Right atrium auricular region (tissue), 2 donors: ENCODE data around the gene VAPA. TPM values are rescaled to one million over a fixed set of nuclear protein-coding genes. Genes with fewer than 3 reads are reported as not detected.
A peak's percentile ranks its signal among the peaks of the same experiment; 100 is the strongest.

Experiments
- DNase-seq: peaks from one replicate; pipeline ENCODE4 v3.0.0-alpha.2; 2019; ENCODE audit warnings: low spot score
- H3K27ac ChIP-seq, 2 donors: fragments of 200-600 bp; sonication (generic); 1 replicate in 1 of 2; 2 replicates in 1 of 2; pipeline ENCODE4 v1.5.1; 2016 to 2019
- H3K27me3 ChIP-seq, 2 donors: fragments of 200-600 bp; sonication (generic); one replicate each; pipeline versions ENCODE4 v1.5.1 to v1.6.0; 2017 to 2019
- H3K36me3 ChIP-seq: fragments of 200-600 bp; sonication (generic); one replicate; pipeline ENCODE4 v1.5.1; 2016
- H3K4me1 ChIP-seq, 2 donors: fragments of 200-600 bp; sonication (generic); one replicate each; pipeline versions ENCODE4 v1.5.1 to v1.6.0; 2017 to 2019
- H3K4me3 ChIP-seq, 2 donors: fragments of 200-600 bp; sonication (generic); 1 replicate in 1 of 2; 2 replicates in 1 of 2; pipeline ENCODE4 v1.5.1; 2017 to 2019; ENCODE audit warnings: mild to moderate bottlenecking in 1 of 2, moderate library complexity in 1 of 2
- H3K9me3 ChIP-seq, 2 donors: fragments of 200-600 bp; sonication (generic); one replicate each; pipeline ENCODE4 v1.5.1; 2019
- total RNA-seq, 2 donors: library from RNA; depleted of rRNA; stranded (reverse); fragments of >200 nt; gene quantifications; one replicate each; pipeline ENCODE4 v1.1.0, GENCODE V29; 2016
- TF ChIP-seq, protein P1 (sequence below), 2 donors: fragments of 200-600 bp; sonication (generic); IDR thresholded peaks; one replicate each; pipeline ENCODE4 v1.5.1; 2019; ENCODE audit warnings: antibody characterized with exemption in 2 of 2

Gene VAPA, protein sequence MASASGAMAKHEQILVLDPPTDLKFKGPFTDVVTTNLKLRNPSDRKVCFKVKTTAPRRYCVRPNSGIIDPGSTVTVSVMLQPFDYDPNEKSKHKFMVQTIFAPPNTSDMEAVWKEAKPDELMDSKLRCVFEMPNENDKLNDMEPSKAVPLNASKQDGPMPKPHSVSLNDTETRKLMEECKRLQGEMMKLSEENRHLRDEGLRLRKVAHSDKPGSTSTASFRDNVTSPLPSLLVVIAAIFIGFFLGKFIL
- 100 to 1,000 TPM; 213 to 227 TPM for total RNA-seq

DNA sequence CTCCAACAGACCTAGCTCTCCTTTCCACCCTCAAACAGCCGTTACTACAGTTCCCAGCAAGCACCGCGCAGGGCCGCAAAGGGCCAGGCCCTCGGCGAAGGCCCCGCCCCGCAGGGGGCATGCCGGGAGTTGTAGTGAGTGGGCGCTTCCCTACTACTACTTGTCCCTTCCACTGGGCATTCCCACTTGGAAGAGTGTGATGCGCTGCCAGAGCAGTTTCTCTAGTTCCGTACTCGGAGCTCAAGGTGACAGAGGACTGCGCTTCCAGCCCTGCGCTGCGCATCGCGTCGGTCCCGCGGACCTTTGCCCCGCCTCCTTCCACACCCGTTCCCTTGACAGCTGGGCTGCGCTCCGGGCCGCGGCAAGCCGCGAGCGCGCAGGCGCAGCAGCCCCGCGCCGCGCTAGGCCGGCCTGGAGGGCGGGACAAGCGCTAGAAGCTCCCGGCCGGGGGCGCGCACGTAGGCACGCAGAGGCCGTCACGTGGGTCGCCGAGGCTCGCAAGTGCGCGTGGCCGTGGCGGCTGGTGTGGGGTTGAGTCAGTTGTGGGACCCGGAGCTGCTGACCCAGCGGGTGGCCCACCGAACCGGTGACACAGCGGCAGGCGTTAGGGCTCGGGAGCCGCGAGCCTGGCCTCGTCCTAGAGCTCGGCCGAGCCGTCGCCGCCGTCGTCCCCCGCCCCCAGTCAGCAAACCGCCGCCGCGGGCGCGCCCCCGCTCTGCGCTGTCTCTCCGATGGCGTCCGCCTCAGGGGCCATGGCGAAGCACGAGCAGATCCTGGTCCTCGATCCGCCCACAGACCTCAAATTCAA lies at the start of gene VAPA:
Gene VAPA, plus strand, starts transcription at position 491 of the 808 bp plus-strand sequence. Its CDS starts 241 bp downstream, at position 732.
- Histone ChIP-seq H3K27me3 (no peaks in the 10 kb centered on the region), H3K4me3 (peak within 1 kb of the TSS; percentile 78 to 96), H3K4me1 (peaks cover 0 to 39% of the 10 kb centered on the region in 2 donors), H3K27ac (peak within 1 kb of the TSS; percentile 99 to 100), H3K36me3 (no peaks in the 10 kb centered on the region), H3K9me3 (no peaks in the 10 kb centered on the region)
- TF ChIP-seq, protein P1, sequence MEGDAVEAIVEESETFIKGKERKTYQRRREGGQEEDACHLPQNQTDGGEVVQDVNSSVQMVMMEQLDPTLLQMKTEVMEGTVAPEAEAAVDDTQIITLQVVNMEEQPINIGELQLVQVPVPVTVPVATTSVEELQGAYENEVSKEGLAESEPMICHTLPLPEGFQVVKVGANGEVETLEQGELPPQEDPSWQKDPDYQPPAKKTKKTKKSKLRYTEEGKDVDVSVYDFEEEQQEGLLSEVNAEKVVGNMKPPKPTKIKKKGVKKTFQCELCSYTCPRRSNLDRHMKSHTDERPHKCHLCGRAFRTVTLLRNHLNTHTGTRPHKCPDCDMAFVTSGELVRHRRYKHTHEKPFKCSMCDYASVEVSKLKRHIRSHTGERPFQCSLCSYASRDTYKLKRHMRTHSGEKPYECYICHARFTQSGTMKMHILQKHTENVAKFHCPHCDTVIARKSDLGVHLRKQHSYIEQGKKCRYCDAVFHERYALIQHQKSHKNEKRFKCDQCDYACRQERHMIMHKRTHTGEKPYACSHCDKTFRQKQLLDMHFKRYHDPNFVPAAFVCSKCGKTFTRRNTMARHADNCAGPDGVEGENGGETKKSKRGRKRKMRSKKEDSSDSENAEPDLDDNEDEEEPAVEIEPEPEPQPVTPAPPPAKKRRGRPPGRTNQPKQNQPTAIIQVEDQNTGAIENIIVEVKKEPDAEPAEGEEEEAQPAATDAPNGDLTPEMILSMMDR (IDR thresholded peaks at IDR 0.05), result no peak
- peak; percentile 95 for DNase-seq

DNA sequence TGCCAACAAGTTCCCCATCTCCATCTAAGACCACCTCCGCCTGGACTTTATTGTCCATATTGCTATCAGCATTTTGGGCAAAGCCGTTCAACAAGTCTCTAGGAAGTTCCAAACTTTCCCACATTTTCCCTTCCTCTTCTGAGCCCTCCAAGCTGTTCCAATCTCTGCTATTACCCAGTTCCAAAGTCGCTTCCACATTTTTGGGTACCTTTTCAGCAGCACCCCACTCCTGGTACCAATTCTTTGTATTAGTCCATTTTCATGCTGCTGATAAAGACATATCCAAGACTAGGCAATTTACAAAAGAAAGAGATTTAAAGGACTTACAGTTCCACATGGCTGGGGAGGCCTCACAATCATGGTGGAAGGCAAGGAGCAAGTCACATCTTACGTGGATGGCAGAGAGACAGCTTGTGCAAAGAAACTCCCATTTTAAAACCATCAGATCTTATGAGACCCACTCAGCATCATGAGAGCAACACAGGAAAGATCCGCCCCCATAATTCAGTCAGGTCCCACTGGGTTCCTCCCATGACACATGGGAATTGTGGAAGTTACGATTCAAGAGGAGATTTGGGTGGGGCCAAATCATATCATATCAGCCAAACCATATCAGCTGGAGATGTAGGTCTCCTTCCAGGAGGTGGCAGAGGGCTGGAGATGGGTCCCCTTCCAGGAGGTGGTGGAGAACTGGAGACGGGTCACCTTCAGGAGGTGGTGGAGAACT lies 47.9 kb upstream of the VAPA start:
- no peak overlapping the region for H3K4me3 ChIP-seq
- peaks cover 0 to 10% of the 10 kb centered on the region in 2 donors for H3K9me3 ChIP-seq
- no peak overlapping the region for H3K27ac ChIP-seq
- peaks cover 0 to 6% of the 10 kb centered on the region in 2 donors for H3K4me1 ChIP-seq
- TF ChIP-seq, protein P1 (IDR thresholded peaks at IDR 0.05), result no peak
- no peaks in the 10 kb centered on the region for H3K36me3 ChIP-seq
- no peaks in the 10 kb centered on the region for H3K27me3 ChIP-seq
- DNase-seq, result no peak

DNA sequence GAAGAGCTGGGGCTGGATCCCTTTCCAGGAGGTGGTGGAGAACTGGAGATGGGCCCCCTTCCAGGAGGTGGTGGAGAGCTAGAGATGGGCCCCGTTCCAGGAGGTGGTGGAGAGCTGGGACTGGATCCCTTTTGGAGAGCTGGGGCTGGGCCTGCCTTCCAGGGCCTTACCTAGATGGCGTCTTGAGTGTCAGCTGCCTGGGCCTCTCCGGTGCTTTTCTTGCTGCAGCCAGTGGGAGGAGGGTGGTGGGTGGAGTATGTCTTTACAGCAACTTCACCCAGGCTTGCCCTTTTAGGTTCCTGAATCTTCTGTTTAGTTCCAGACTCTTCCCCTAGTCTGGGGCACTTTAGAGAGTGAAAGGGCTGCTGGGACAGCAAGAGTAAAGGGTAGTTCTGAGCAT lies 47.2 kb upstream of the VAPA start:
- H3K4me1 ChIP-seq, result peaks cover 0 to 6% of the 10 kb centered on the region in 2 donors
- DNase-seq, result no peak
- H3K4me3 ChIP-seq, result no peak overlapping the region
- H3K9me3 ChIP-seq, result peaks cover 0 to 10% of the 10 kb centered on the region in 2 donors
- TF ChIP-seq, protein P1 (IDR thresholded peaks at IDR 0.05), result no peak
- no peaks in the 10 kb centered on the region for H3K36me3 ChIP-seq
- no peak overlapping the region for H3K27ac ChIP-seq
- H3K27me3 ChIP-seq, result no peaks in the 10 kb centered on the region

DNA sequence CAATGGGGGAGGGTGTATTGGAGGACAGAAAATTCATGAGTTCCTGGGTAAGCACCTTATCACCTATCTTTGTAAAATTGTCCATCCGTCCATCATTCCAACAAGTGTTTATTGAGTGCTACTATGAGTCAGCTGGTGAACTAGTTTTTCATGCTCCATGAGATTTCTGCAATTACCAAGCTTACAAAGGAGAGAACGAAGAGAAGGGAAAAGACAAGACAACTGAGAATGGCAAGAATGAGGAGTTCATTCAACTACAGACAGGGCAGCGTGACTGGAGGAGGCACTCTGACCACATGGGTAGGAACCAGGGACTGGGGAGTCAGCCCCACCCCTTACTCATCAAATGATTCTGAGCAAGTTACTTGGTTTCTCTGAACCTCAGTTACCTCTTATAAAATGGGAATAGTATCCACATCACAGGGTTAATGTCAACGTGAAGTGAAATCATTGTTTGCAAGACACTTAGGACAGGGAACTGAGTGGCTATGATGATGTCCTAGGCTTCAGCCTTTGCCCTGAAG lies 46.7 kb upstream of the VAPA start:
- Histone ChIP-seq H3K36me3 (no peaks in the 10 kb centered on the region), H3K4me3 (no peak overlapping the region), H3K4me1 (peaks cover 0 to 6% of the 10 kb centered on the region in 2 donors), H3K9me3 (peaks cover 0 to 10% of the 10 kb centered on the region in 2 donors), H3K27me3 (no peaks in the 10 kb centered on the region), H3K27ac (no peak overlapping the region)
- DNase-seq, result no peak
- TF ChIP-seq, protein P1 (IDR thresholded peaks at IDR 0.05), result no peak

DNA sequence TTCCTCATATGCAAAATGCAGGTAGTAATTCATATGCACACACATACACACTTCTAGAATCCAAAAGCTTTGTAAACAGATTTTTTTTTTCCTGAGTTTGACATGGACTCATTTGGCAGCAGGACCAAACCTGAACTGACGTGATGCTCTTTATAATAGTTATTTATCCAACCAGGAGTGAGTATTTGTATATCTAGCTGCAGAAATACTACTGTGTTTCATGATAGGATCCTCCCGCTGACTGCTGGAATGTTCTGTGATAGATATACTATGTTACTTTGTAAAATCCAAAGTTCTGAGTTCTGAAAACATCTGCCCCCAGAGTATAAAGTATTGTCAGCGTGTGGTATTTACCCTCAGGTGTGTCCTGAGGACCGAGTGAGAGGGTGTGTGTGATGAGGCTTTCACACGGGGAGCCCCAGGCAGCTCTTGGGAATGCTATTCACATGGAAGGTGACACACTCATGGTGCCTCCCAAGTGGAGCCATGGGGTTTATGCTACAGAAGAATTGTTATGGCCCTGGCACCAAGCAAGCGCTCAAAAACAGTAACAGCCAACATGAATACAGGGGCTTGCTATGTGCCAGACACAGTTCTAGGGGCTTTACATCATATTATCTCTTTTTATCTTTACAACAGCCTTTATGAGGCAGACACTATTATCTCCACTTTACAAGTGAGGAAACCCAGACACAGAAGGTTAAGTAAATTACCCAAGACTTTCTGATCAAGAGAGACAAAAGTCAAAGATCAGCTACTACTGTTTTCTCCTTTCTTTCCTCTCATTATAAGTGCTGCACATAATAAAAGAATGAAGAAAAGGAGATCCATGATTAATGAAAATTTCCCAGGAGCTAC lies 44.7 kb upstream of the VAPA start:
- peaks cover 0 to 10% of the 10 kb centered on the region in 2 donors for H3K9me3 ChIP-seq
- TF ChIP-seq, protein P1 (IDR thresholded peaks at IDR 0.05), result no peak

More for the DNA sequence above, 44.7 kb upstream of the VAPA start:
- Histone ChIP-seq H3K27me3 (no peaks in the 10 kb centered on the region), H3K4me1 (peaks cover 0 to 6% of the 10 kb centered on the region in 2 donors), H3K27ac (no peak overlapping the region), H3K36me3 (no peaks in the 10 kb centered on the region), H3K4me3 (no peak overlapping the region)
- DNase-seq, result no peak
